HCT116 (cell line): ENCODE measurements around the gene MYL5.

Source experiments
- EZH2phosphoT487 ChIP-seq: fragments of 200-600 bp; IDR thresholded peaks from 2 replicates; pipeline ENCODE4 v1.6.1; 2018; ENCODE audit warnings: antibody characterized with exemption, borderline replicate concordance
- JUND ChIP-seq: IDR thresholded peaks from 2 replicates; pipeline ENCODE4 v1.6.1; 2012
- POLR2A ChIP-seq: IDR thresholded peaks from 2 replicates; pipeline ENCODE4 v1.7.0; 2011; ENCODE audit warnings: borderline replicate concordance; ENCODE audit not compliant: insufficient read depth, insufficient read length; ENCODE audit errors: extremely low read depth
- POLR2AphosphoS5 ChIP-seq: IDR thresholded peaks from 2 replicates; pipeline ENCODE4 v1.6.1; 2011; ENCODE audit warnings: mild to moderate bottlenecking, low read depth, low read length, moderate library complexity
- RAD21 ChIP-seq: IDR thresholded peaks from 2 replicates; pipeline ENCODE4 v1.6.1; 2012; ENCODE audit warnings: low read depth, mild to moderate bottlenecking
- TF ChIP-seq, protein P1 (sequence below), 3 experiments: fragments of 200-600 bp in 1 of 3; sonication (generic) in 1 of 3; IDR thresholded peaks in 2 of 3; conservative IDR thresholded peaks in 1 of 3; 2 replicates each; pipeline ENCODE4 v1.5.1; 2012 to 2017; ENCODE audit warnings: low read depth in 2 of 3, low read length in 2 of 3, antibody characterized with exemption in 1 of 3, borderline replicate concordance in 1 of 3, control low read depth in 1 of 3, mild to moderate bottlenecking in 1 of 3, mixed read lengths in 1 of 3, mixed run types in 1 of 3, moderate library complexity in 1 of 3; ENCODE audit not compliant: insufficient read depth in 1 of 3
- TF ChIP-seq, protein P2 (sequence below): IDR thresholded peaks from 2 replicates; pipeline ENCODE4 v1.6.1; 2012
- TF ChIP-seq, protein P3 (sequence below): IDR thresholded peaks from 2 replicates; pipeline ENCODE4 v1.6.1; 2012

DNA sequence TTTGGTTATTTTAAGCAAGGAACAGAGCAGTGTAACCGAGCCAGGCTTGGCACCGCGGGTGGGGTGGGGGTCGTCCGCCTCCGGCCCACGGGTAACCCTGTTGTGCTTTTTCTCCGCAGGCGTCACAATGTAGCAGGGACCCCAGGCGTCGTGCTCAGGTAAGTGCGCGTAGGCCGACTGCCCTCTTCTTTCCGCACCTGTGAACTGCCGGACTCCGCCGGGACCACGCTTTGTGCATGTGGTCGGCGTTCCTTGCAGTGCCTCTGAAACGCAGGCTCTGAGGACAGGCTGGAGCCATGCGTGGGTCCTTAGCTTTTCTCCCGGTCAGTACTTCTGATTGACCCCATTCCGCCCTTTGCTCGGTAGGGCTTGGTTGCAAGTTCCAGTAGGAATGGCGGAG, 56.2 kb downstream of the MYL5 start:
- TF ChIP-seq POLR2A (no peak), RAD21 (no peak), POLR2AphosphoS5 (no peak), EZH2phosphoT487 (no peak), JUND (no peak)
- TF ChIP-seq, protein P1, sequence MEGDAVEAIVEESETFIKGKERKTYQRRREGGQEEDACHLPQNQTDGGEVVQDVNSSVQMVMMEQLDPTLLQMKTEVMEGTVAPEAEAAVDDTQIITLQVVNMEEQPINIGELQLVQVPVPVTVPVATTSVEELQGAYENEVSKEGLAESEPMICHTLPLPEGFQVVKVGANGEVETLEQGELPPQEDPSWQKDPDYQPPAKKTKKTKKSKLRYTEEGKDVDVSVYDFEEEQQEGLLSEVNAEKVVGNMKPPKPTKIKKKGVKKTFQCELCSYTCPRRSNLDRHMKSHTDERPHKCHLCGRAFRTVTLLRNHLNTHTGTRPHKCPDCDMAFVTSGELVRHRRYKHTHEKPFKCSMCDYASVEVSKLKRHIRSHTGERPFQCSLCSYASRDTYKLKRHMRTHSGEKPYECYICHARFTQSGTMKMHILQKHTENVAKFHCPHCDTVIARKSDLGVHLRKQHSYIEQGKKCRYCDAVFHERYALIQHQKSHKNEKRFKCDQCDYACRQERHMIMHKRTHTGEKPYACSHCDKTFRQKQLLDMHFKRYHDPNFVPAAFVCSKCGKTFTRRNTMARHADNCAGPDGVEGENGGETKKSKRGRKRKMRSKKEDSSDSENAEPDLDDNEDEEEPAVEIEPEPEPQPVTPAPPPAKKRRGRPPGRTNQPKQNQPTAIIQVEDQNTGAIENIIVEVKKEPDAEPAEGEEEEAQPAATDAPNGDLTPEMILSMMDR (IDR thresholded peaks at IDR 0.05 in 2 of 3, conservative IDR thresholded peaks at IDR 0.05 in 1 of 3; ENCODE audit: borderline replicate concordance in 1 of 3, insufficient read depth in 1 of 3, low read depth in 2 of 3, low read length in 2 of 3) = no peak
- TF ChIP-seq, protein P2, sequence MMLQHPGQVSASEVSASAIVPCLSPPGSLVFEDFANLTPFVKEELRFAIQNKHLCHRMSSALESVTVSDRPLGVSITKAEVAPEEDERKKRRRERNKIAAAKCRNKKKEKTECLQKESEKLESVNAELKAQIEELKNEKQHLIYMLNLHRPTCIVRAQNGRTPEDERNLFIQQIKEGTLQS = no peak
- TF ChIP-seq, protein P3, sequence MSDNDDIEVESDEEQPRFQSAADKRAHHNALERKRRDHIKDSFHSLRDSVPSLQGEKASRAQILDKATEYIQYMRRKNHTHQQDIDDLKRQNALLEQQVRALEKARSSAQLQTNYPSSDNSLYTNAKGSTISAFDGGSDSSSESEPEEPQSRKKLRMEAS = no peak
